ENCODE results near the gene ABTB1. TPM values are rescaled to one million over a fixed set of nuclear protein-coding genes. Genes with fewer than 3 reads are reported as not detected.
A peak's percentile ranks its signal among the peaks of the same experiment; 100 is the strongest.

The ABTB1 gene
- total and polyA plus RNA-seq, 2 experiments from 2014 or later: 3.7 to 5.7 TPM

- 0 out of 2 replicates have a peak, but pooled peaks cover 2% of the 10 kb centered on the region for H4K20me1 ChIP-seq (replicated peaks; ENCODE audit: insufficient read depth)
- DNase-seq (ENCODE audit: low spot score) (no peak), ATAC-seq (no peak)
- H3K27me3 Mint-ChIP-seq (ENCODE audit: insufficient read depth, low read depth, poor library complexity): peaks cover 28% of the 10 kb centered on the region
- H3K27ac Mint-ChIP-seq: no peak overlapping the region
- H3K4me3 Mint-ChIP-seq: peak overlapping the region; percentile 79
- no peaks in the 10 kb centered on the region; the same call in 1 of the 2 replicates for H3K36me3 ChIP-seq (ENCODE audit: insufficient read depth)
- peaks cover 5% of the 10 kb centered on the region; the same call in 1 of the 2 replicates for H3F3A ChIP-seq (replicated peaks; ENCODE audit: low read depth)
- H3K79me2 ChIP-seq (replicated peaks; ENCODE audit: insufficient read depth): no peaks in the 10 kb centered on the region; the same call in 1 of the 2 replicates
- peak overlapping the region; percentile 78 for H3K4me2 ChIP-seq
- peaks cover 6% of the 10 kb centered on the region for H3K9me3 Mint-ChIP-seq
- no peak overlapping the region for H3K27ac ChIP-seq (ENCODE audit: low read depth)
- peaks cover 34% of the 10 kb centered on the region for H3K4me1 Mint-ChIP-seq
- H3K36me3 Mint-ChIP-seq (ENCODE audit: low read depth): peaks cover 3% of the 10 kb centered on the region; the same call in 2 of the 3 replicates
- 0 out of 2 replicates have a peak overlapping the region, but pooled peaks have one; percentile 43 for H2AFZ ChIP-seq
- H3K27me3 ChIP-seq (ENCODE audit: insufficient read depth): peaks cover 41% of the 10 kb centered on the region
- H3K4me3 ChIP-seq: peak overlapping the region; percentile 54
- H3K9me2 ChIP-seq (ENCODE audit: insufficient read depth): no peaks in the 10 kb centered on the region
- H3K4me1 ChIP-seq (ENCODE audit: insufficient read depth): peaks cover 14% of the 10 kb centered on the region; the same call in 1 of the 2 replicates
- TF ChIP-seq NANOG (IDR thresholded peaks at IDR 0.05; ENCODE audit: borderline replicate concordance): no peak
- no peak for TF ChIP-seq EZH2phosphoT487 (IDR thresholded peaks at IDR 0.05; ENCODE audit: unreplicated experiment)
- TF ChIP-seq STAT1 (IDR thresholded peaks at IDR 0.05; ENCODE audit: unreplicated experiment): no peak
- TF ChIP-seq ZNF462 (CRISPR knock-in tag; IDR thresholded peaks at IDR 0.05): no peak
- TF ChIP-seq, protein P1, sequence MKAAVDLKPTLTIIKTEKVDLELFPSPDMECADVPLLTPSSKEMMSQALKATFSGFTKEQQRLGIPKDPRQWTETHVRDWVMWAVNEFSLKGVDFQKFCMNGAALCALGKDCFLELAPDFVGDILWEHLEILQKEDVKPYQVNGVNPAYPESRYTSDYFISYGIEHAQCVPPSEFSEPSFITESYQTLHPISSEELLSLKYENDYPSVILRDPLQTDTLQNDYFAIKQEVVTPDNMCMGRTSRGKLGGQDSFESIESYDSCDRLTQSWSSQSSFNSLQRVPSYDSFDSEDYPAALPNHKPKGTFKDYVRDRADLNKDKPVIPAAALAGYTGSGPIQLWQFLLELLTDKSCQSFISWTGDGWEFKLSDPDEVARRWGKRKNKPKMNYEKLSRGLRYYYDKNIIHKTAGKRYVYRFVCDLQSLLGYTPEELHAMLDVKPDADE (IDR thresholded peaks at IDR 0.05): no peak
- TF ChIP-seq, protein P2, sequence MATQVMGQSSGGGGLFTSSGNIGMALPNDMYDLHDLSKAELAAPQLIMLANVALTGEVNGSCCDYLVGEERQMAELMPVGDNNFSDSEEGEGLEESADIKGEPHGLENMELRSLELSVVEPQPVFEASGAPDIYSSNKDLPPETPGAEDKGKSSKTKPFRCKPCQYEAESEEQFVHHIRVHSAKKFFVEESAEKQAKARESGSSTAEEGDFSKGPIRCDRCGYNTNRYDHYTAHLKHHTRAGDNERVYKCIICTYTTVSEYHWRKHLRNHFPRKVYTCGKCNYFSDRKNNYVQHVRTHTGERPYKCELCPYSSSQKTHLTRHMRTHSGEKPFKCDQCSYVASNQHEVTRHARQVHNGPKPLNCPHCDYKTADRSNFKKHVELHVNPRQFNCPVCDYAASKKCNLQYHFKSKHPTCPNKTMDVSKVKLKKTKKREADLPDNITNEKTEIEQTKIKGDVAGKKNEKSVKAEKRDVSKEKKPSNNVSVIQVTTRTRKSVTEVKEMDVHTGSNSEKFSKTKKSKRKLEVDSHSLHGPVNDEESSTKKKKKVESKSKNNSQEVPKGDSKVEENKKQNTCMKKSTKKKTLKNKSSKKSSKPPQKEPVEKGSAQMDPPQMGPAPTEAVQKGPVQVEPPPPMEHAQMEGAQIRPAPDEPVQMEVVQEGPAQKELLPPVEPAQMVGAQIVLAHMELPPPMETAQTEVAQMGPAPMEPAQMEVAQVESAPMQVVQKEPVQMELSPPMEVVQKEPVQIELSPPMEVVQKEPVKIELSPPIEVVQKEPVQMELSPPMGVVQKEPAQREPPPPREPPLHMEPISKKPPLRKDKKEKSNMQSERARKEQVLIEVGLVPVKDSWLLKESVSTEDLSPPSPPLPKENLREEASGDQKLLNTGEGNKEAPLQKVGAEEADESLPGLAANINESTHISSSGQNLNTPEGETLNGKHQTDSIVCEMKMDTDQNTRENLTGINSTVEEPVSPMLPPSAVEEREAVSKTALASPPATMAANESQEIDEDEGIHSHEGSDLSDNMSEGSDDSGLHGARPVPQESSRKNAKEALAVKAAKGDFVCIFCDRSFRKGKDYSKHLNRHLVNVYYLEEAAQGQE (IDR thresholded peaks at IDR 0.05; ENCODE audit: unreplicated experiment): no peak
- TF ChIP-seq ZNF114 (CRISPR knock-in tag; IDR thresholded peaks at IDR 0.05): no peak
- no peak for TF ChIP-seq EZH2 (IDR thresholded peaks at IDR 0.05; ENCODE audit: low read depth, unreplicated experiment)
- no peak for TF ChIP-seq CREB1 (CRISPR knock-in tag; IDR thresholded peaks at IDR 0.05; ENCODE audit: low read depth)
- TF ChIP-seq, protein P3, sequence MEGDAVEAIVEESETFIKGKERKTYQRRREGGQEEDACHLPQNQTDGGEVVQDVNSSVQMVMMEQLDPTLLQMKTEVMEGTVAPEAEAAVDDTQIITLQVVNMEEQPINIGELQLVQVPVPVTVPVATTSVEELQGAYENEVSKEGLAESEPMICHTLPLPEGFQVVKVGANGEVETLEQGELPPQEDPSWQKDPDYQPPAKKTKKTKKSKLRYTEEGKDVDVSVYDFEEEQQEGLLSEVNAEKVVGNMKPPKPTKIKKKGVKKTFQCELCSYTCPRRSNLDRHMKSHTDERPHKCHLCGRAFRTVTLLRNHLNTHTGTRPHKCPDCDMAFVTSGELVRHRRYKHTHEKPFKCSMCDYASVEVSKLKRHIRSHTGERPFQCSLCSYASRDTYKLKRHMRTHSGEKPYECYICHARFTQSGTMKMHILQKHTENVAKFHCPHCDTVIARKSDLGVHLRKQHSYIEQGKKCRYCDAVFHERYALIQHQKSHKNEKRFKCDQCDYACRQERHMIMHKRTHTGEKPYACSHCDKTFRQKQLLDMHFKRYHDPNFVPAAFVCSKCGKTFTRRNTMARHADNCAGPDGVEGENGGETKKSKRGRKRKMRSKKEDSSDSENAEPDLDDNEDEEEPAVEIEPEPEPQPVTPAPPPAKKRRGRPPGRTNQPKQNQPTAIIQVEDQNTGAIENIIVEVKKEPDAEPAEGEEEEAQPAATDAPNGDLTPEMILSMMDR (conservative IDR thresholded peaks at IDR 0.05; ENCODE audit: low read depth in 2 of 2): no peak
- TF ChIP-seq JUNB (IDR thresholded peaks at IDR 0.05; ENCODE audit: unreplicated experiment): no peak
- TF ChIP-seq POLR2AphosphoS5 (IDR thresholded peaks at IDR 0.05; ENCODE audit: low read depth): no peak
Measured at GRCh38 chr3:127629467-127630403, 43.0 kb upstream of the ABTB1 start.
